ENCODE results near the gene SCMH1. TPM values are rescaled to one million over a fixed set of nuclear protein-coding genes. Genes with fewer than 3 reads are reported as not detected.

The SCMH1 gene
- total RNA-seq, 1 experiment from 2014 or later, result 16.5 TPM

- H2BK120ac ChIP-seq (ENCODE audit: low read depth, low read length, poor library complexity, severe bottlenecking), result no peak overlapping the region
Measured at GRCh38 chr1:41020654-41021053, 221.5 kb downstream of the SCMH1 start.

More at GRCh38 chr1:41020654-41021053, 221.5 kb downstream of the SCMH1 start:
- Histone ChIP-seq H2AK5ac (ENCODE audit: insufficient read length, low read length) (no peak overlapping the region), H4K20me1 (ENCODE audit: control insufficient read depth, insufficient read depth, insufficient read length) (no peaks in the 10 kb centered on the region), H3K79me1 (ENCODE audit: insufficient read depth, low read depth, low read length, poor library complexity, severe bottlenecking) (no peaks in the 10 kb centered on the region), H4K8ac (replicated peaks; ENCODE audit: insufficient read length, low read depth, low read length) (no peak overlapping the region), H3K14ac (ENCODE audit: insufficient read depth, low read length) (no peak overlapping the region), H3K56ac (ENCODE audit: insufficient read length, low read depth, low read length) (no peak overlapping the region), H3K9ac (ENCODE audit: extremely low read depth, insufficient read length, low read length) (no peak overlapping the region), H4K91ac (ENCODE audit: insufficient read length, low read depth, low read length) (no peak overlapping the region), H3K18ac (ENCODE audit: insufficient read length, low read depth, low read length) (no peak overlapping the region), H3K4me1 (ENCODE audit: insufficient read depth, low read length) (no peaks in the 10 kb centered on the region), H4K5ac (ENCODE audit: insufficient read length, low read depth, low read length) (no peak overlapping the region), H2AFZ (ENCODE audit: low read length) (no peak overlapping the region), H3K9me3 (ENCODE audit: control insufficient read depth, low read depth, low read length) (no peaks in the 10 kb centered on the region), H3K27me3 (ENCODE audit: insufficient read depth, low read length) (no peaks in the 10 kb centered on the region), H3K23ac (ENCODE audit: insufficient read length, low read depth, low read length) (no peak overlapping the region), H3K4me2 (ENCODE audit: insufficient read depth, insufficient read length, low read length) (no peak overlapping the region), H2BK12ac (ENCODE audit: insufficient read length, low read depth, low read length) (no peak overlapping the region), H2BK5ac (ENCODE audit: insufficient read length, low read length) (no peak overlapping the region), H3K4ac (ENCODE audit: low read depth, low read length) (no peak overlapping the region), H2BK15ac (ENCODE audit: low read depth, low read length) (no peak overlapping the region), H3K23me2 (ENCODE audit: insufficient read length, low read depth, low read length, poor library complexity, severe bottlenecking) (no peaks in the 10 kb centered on the region), H3K79me2 (ENCODE audit: insufficient read depth, low read length) (no peaks in the 10 kb centered on the region), H3T11ph (ENCODE audit: low read length) (no peak overlapping the region), H2BK20ac (ENCODE audit: low read depth, low read length, poor library complexity, severe bottlenecking) (no peak overlapping the region), H3K27ac (ENCODE audit: insufficient read length, low read depth, low read length) (no peak overlapping the region)
- Mint-ChIP-seq H3K36me3 (ENCODE audit: insufficient read depth in 1 of 3, low read depth in 3 of 3) (peaks cover 4 to 36% (median 31%) of the 10 kb centered on the region in 3 experiments; a peak in 6 of 7 replicates), H3K9me3 (no peaks in the 10 kb centered on the region), H3K27ac (no peak overlapping the region; a peak in 1 of 7 replicates), H3K4me3 (no peak overlapping the region), H3K27me3 (ENCODE audit: low read depth) (peaks cover 23% of the 10 kb centered on the region), H3K4me1 (peaks cover 12 to 16% of the 10 kb centered on the region in 2 experiments)
- DNase-seq, result no peak
- no peak for TF ChIP-seq CTCF (conservative IDR thresholded peaks at IDR 0.05)
- WGBS (ENCODE audit: extremely low coverage, insufficient read length, low lambda C conversion rate), result no CpG with 5 or more reads among the region's 3 CpGs

All from H9 (cell line).